AG20443 (cell line): ENCODE results near the gene CRYBB3.
"Not testable (repeated sequence)": the region's sequence is repeated elsewhere in the genome, so short reads cannot be mapped to it uniquely, and the experiment has no call there.

ENCODE experiments used
- DNase-seq: peaks from one replicate; pipeline ENCODE4 v3.0.0; 2012; ENCODE audit warnings: low spot score, mixed read lengths

Gene CRYBB3

GRCh38 chr22:25207553-25208157 is 8.0 kb downstream of the CRYBB3 start:
- DNase-seq: no peak

GRCh38 chr22:25208328-25208727 is 8.7 kb downstream of the CRYBB3 start:
- no peak for DNase-seq

- DNase-seq: no peak
Observed at GRCh38 chr22:25208743-25209505, 9.3 kb downstream of the CRYBB3 start.

GRCh38 chr22:25210793-25211192 is 11.1 kb downstream of the CRYBB3 start:
- DNase-seq: no peak

- DNase-seq: no peak
Observed at GRCh38 chr22:25212337-25212736, 12.7 kb downstream of the CRYBB3 start.

- no peak for DNase-seq
Observed at GRCh38 chr22:25213221-25213620, 13.6 kb downstream of the CRYBB3 start.

GRCh38 chr22:25216230-25216629 is 16.6 kb downstream of the CRYBB3 start:
- DNase-seq: no peak

- DNase-seq: no peak
Observed at GRCh38 chr22:25219211-25219689, 19.6 kb downstream of the CRYBB3 start, which contains the start of gene CRYBB2. TSS of gene CRYBB2 (plus strand) at chr22:25219639. CDS start at chr22:25221430, 1,791 bp downstream.

GRCh38 chr22:25219948-25220442 is 20.3 kb downstream of the CRYBB3 start:
- DNase-seq: no peak

- DNase-seq: no peak
Observed at GRCh38 chr22:25221790-25222189, 22.1 kb downstream of the CRYBB3 start.

GRCh38 chr22:25223269-25223850 is 23.7 kb downstream of the CRYBB3 start:
- DNase-seq: no peak

- no peak for DNase-seq
Observed at GRCh38 chr22:25228822-25229221, 29.2 kb downstream of the CRYBB3 start.

- DNase-seq: not testable (repeated sequence)
Observed at GRCh38 chr22:25230760-25231159, 31.1 kb downstream of the CRYBB3 start.

- peak; percentile 56 for DNase-seq
Observed at GRCh38 chr22:25232301-25232700, 32.6 kb downstream of the CRYBB3 start.

- not testable (repeated sequence) for DNase-seq
Observed at GRCh38 chr22:25233706-25234105, 34.0 kb downstream of the CRYBB3 start.

- peak; percentile 96 for DNase-seq
Observed at GRCh38 chr22:25235547-25236290, 36.1 kb downstream of the CRYBB3 start.

GRCh38 chr22:25236417-25236816 is 36.8 kb downstream of the CRYBB3 start:
- DNase-seq: no peak

- DNase-seq: no peak
Observed at GRCh38 chr22:25237503-25237902, 37.8 kb downstream of the CRYBB3 start.

- not testable (repeated sequence) for DNase-seq
Observed at GRCh38 chr22:25238058-25238457, 38.4 kb downstream of the CRYBB3 start.

- DNase-seq: not testable (repeated sequence)
Observed at GRCh38 chr22:25255169-25255568, 55.5 kb downstream of the CRYBB3 start.
